HL-60 (cell line): Measurements from ENCODE around the gene C8G.

Source experiments
- CTCF ChIP-seq: IDR thresholded peaks from one replicate; pipeline ENCODE4 v1.5.1; 2011; ENCODE audit warnings: low read length, control low read depth, inconsistent platforms; ENCODE audit not compliant: insufficient read depth
- POLR2AphosphoS5 ChIP-seq: IDR thresholded peaks from 2 replicates; pipeline ENCODE4 v1.6.1; 2012; ENCODE audit warnings: low read depth
- REST ChIP-seq: IDR thresholded peaks from 2 replicates; pipeline ENCODE4 v1.6.1; 2012; ENCODE audit warnings: low read depth; ENCODE audit not compliant: insufficient replicate concordance

- TF ChIP-seq CTCF (no peak), POLR2AphosphoS5 (no peak), REST (no peak)
These were observed 2.2 kb downstream of the C8G start for GRCh38 chr9:136947028-136947891.
